ENCODE results near the gene ADAM12.

ADAM12 gene

DNA sequence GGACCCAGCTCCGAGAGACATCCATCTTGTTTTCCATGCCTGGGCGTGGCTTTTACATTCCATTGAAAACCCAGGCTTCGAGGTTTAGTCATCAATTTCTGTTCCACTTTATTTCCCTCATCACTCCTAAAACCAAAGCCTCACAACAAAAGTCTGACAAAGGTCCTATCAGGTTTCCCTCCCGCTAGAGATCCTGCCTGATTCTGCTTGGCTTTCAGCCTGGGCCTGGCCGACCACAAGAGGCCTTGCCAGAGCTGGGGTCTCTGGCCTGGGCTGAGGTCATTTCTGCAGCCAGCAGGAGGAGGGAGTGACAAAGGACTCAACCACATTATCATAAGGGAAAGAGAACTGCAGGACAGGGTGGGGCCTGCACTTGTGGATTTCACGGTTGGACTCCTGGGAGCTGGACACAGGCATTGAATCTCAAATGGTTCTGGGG, 324.9 kb downstream of the ADAM12 start:
- CTCF ChIA-PET, result interaction anchor here (0.5 kb wide), 1 partner anchor 87 kb away, joined by 4 read pairs; no protein-coding TSS in a partner anchor
- POLR2A ChIA-PET, result no interaction called here
- H3K36me3 ChIP-seq (ENCODE audit: control insufficient read depth in 2 of 2, insufficient read depth in 1 of 2, low read length in 2 of 2), result no peaks in the 10 kb centered on the region
- H3K4me3 ChIP-seq (ENCODE audit: low read depth, low read length), result no peak overlapping the region
- TF ChIP-seq TSHZ1 (tag by site-specific recombination; IDR thresholded peaks at IDR 0.05; ENCODE audit: borderline replicate concordance), result no peak
- peaks cover 6% of the 10 kb centered on the region; the same call in 1 of the 2 replicates for H3K4me1 ChIP-seq (ENCODE audit: control insufficient read depth, insufficient read depth, low read length)
- no peaks in the 10 kb centered on the region for H3K9me3 ChIP-seq (ENCODE audit: control insufficient read depth, insufficient read depth, low read depth, low read length)
- H3K27ac ChIP-seq (ENCODE audit: extremely low read depth, low read depth, low read length), result no peak overlapping the region

DNA sequence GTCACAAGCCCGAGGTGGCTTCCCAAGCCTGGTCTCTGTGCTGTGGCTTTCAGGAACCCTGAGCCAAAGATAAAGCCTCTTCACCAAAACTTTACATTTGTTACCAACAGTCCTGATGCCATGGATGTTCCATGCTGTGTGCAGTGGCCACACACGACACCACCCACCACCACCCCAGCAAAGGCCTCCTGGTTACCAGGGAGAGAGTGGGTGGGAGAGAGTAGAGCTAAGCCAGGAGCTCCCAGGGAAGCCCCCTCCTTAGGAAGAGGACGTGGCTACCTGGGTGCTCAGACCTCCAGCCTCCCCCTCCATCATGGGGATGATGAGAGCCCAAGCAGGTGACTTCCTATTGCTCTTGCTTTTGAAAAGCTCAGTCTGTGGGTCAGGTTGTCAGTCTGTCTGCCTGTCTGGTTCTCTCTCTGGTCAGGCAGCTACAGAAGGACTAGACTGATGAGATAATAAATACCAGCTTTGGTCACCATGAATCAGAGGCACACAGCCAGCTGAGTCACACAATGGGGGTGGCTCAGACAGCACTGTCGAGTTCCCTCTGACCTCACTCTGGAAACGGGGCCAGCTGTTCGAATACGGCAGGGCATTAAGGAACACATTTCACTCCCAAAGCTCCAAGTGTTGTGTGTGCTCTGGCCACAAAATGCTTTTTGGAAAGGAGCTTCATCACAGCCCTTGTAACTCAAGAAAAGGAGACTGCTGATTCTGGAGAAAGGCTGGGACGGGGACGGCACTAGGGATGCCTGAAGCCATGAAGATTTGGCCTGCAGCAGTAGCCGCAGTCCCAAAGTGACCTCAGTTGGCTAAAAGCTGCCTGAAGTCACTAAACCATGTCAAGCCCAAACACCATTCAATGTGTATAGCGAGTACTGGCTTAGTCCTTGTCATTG, 325.9 kb downstream of the ADAM12 start:
- Histone ChIP-seq H3K36me3 (ENCODE audit: control insufficient read depth in 2 of 2, insufficient read depth in 1 of 2, low read length in 2 of 2) (no peaks in the 10 kb centered on the region), H3K4me1 (ENCODE audit: control insufficient read depth, insufficient read depth, low read length) (peaks cover 6% of the 10 kb centered on the region; the same call in 1 of the 2 replicates), H3K27ac (ENCODE audit: extremely low read depth, low read depth, low read length) (no peak overlapping the region), H3K9me3 (ENCODE audit: control insufficient read depth, insufficient read depth, low read depth, low read length) (no peaks in the 10 kb centered on the region), H3K4me3 (ENCODE audit: low read depth, low read length) (no peak overlapping the region)
- ChIA-PET CTCF (no interaction called here), POLR2A (no interaction called here)
- TF ChIP-seq ZNF629 (tag by site-specific recombination; IDR thresholded peaks at IDR 0.05) (peak; percentile 92), ZNF184 (tag by site-specific recombination; IDR thresholded peaks at IDR 0.05) (peak; percentile 46; the same call in 1 of the 2 replicates), ZBTB21 (tag by site-specific recombination; IDR thresholded peaks at IDR 0.05) (peak; percentile 38; the same call in 1 of the 2 replicates), ZNF2 (tag by site-specific recombination; IDR thresholded peaks at IDR 0.05) (no peak), SP7 (tag by site-specific recombination; IDR thresholded peaks at IDR 0.05) (0 out of 2 replicates have a peak, but pooled peaks have one; percentile 36), TSHZ1 (tag by site-specific recombination; IDR thresholded peaks at IDR 0.05; ENCODE audit: borderline replicate concordance) (0 out of 2 replicates have a peak, but pooled peaks have one; percentile 36), ZNF600 (tag by site-specific recombination; IDR thresholded peaks at IDR 0.05) (peak; percentile 47; the same call in 1 of the 2 replicates), ZNF544 (tag by site-specific recombination; IDR thresholded peaks at IDR 0.05) (no peak), ZNF660 (tag by site-specific recombination; IDR thresholded peaks at IDR 0.05) (peak; percentile 60; the same call in 1 of the 2 replicates), ZFHX2 (tag by site-specific recombination; conservative IDR thresholded peaks at IDR 0.05) (peak; percentile 83), EGR2 (tag by site-specific recombination; IDR thresholded peaks at IDR 0.05; ENCODE audit: low read depth) (peak; percentile 62; the same call in 1 of the 2 replicates), ZNF335 (tag by site-specific recombination; conservative IDR thresholded peaks at IDR 0.05) (peak; percentile 89), ZNF610 (tag by site-specific recombination; IDR thresholded peaks at IDR 0.05; ENCODE audit: borderline replicate concordance) (no peak), ZNF514 (tag by site-specific recombination; IDR thresholded peaks at IDR 0.05) (no peak), ZNF211 (tag by site-specific recombination; IDR thresholded peaks at IDR 0.05; ENCODE audit: low read depth) (no peak)
- TF ChIP-seq, protein P1, sequence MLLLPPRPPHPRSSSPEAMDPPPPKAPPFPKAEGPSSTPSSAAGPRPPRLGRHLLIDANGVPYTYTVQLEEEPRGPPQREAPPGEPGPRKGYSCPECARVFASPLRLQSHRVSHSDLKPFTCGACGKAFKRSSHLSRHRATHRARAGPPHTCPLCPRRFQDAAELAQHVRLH (tag by site-specific recombination; IDR thresholded peaks at IDR 0.05), result no peak
- TF ChIP-seq, protein P2, sequence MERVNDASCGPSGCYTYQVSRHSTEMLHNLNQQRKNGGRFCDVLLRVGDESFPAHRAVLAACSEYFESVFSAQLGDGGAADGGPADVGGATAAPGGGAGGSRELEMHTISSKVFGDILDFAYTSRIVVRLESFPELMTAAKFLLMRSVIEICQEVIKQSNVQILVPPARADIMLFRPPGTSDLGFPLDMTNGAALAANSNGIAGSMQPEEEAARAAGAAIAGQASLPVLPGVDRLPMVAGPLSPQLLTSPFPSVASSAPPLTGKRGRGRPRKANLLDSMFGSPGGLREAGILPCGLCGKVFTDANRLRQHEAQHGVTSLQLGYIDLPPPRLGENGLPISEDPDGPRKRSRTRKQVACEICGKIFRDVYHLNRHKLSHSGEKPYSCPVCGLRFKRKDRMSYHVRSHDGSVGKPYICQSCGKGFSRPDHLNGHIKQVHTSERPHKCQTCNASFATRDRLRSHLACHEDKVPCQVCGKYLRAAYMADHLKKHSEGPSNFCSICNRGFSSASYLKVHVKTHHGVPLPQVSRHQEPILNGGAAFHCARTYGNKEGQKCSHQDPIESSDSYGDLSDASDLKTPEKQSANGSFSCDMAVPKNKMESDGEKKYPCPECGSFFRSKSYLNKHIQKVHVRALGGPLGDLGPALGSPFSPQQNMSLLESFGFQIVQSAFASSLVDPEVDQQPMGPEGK (tag by site-specific recombination; IDR thresholded peaks at IDR 0.05), result 0 out of 2 replicates have a peak, but pooled peaks have one; percentile 25
- TF ChIP-seq, protein P3, sequence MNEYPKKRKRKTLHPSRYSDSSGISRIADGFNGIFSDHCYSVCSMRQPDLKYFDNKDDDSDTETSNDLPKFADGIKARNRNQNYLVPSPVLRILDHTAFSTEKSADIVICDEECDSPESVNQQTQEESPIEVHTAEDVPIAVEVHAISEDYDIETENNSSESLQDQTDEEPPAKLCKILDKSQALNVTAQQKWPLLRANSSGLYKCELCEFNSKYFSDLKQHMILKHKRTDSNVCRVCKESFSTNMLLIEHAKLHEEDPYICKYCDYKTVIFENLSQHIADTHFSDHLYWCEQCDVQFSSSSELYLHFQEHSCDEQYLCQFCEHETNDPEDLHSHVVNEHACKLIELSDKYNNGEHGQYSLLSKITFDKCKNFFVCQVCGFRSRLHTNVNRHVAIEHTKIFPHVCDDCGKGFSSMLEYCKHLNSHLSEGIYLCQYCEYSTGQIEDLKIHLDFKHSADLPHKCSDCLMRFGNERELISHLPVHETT (tag by site-specific recombination; IDR thresholded peaks at IDR 0.05), result peak; percentile 61; the same call in 1 of the 2 replicates
- TF ChIP-seq, protein P4, sequence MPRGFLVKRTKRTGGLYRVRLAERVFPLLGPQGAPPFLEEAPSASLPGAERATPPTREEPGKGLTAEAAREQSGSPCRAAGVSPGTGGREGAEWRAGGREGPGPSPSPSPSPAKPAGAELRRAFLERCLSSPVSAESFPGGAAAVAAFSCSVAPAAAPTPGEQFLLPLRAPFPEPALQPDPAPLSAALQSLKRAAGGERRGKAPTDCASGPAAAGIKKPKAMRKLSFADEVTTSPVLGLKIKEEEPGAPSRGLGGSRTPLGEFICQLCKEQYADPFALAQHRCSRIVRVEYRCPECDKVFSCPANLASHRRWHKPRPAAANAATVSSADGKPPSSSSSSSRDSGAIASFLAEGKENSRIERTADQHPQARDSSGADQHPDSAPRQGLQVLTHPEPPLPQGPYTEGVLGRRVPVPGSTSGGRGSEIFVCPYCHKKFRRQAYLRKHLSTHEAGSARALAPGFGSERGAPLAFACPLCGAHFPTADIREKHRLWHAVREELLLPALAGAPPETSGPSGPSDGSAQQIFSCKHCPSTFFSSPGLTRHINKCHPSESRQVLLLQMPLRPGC (tag by site-specific recombination; IDR thresholded peaks at IDR 0.05), result 0 out of 2 replicates have a peak, but pooled peaks have one; percentile 59
